ENCODE data around the gene TSHR. TPM values are rescaled to one million over a fixed set of nuclear protein-coding genes. Genes with fewer than 3 reads are reported as not detected.

The TSHR gene
- total and polyA plus RNA-seq, 2 donors (not counting 3 experiments of a cell fraction or from before 2014, with no cell fraction given), result not detected

- Histone ChIP-seq H3K4me2 (ENCODE audit: insufficient read depth, low read length) (no peak overlapping the region), H3K4me1 (ENCODE audit: control insufficient read depth, extremely low read depth, insufficient read depth, low read length) (peaks cover under 1% of the 10 kb centered on the region), H3K4me3 (replicated peaks in 1 of 3; ENCODE audit: insufficient read depth in 1 of 3, low read depth in 1 of 3, low read length in 3 of 3) (no peak overlapping the region), H3K9me1 (replicated peaks; ENCODE audit: control insufficient read depth, extremely low read depth, insufficient read depth, low read length) (no peaks in the 10 kb centered on the region), H3K27ac (ENCODE audit: insufficient read depth, low read depth, low read length) (no peak overlapping the region), H4K20me1 (replicated peaks; ENCODE audit: control insufficient read depth, extremely low read depth, insufficient read depth, low read length) (no peaks in the 10 kb centered on the region), H3K36me3 (ENCODE audit: control insufficient read depth in 2 of 2, extremely low read depth in 1 of 2, insufficient read depth in 2 of 2, low read length in 2 of 2) (no peaks in the 10 kb centered on the region), H3K27me3 (ENCODE audit: control insufficient read depth in 2 of 2, insufficient read depth in 2 of 2, low read length in 2 of 2) (no peaks in the 10 kb centered on the region), H2AFZ (ENCODE audit: low read depth, low read length) (no peak overlapping the region), H3K9me3 (replicated peaks; ENCODE audit: control insufficient read depth, insufficient read depth, low read length) (no peaks in the 10 kb centered on the region), H3K9ac (replicated peaks; ENCODE audit: extremely low read depth, insufficient read depth, low read length) (no peak overlapping the region), H3K79me2 (ENCODE audit: control insufficient read depth, insufficient read depth, low read length) (no peaks in the 10 kb centered on the region)
- CTCF ChIA-PET, result interaction anchor here (1.6 kb wide), 1 partner anchor 93 kb away, joined by 4 read pairs; no protein-coding TSS in a partner anchor
- BruUV-seq (replicated peaks), result no TSS peak
- DNase-seq (ENCODE audit: low read depth, low spot score) (no peak), FAIRE-seq (no peak)
- POLR2A ChIA-PET, result interaction anchor here (2.5 kb wide), 1 partner anchor 43 kb away, joined by 8 read pairs; no protein-coding TSS in a partner anchor
- dilution Hi-C loops (cut with MboI; ENCODE audit: extremely low pct_ligation_motif_present, low sequenced_read_pairs) (no loop called here), intact Hi-C loops (cut with micrococcal nuclease) (no loop called here)
- TF ChIP-seq MAX (IDR thresholded peaks at IDR 0.05; ENCODE audit: insufficient read depth, insufficient read length) (no peak), JUN (IDR thresholded peaks at IDR 0.05; ENCODE audit: borderline replicate concordance, insufficient read depth, insufficient read length, low read depth) (no peak), EZH2 (IDR thresholded peaks at IDR 0.05; ENCODE audit: borderline replicate concordance, low read depth, low read length, severe bottlenecking) (no peak), GATA2 (IDR thresholded peaks at IDR 0.05; ENCODE audit: insufficient read depth, insufficient read length, low read depth, low read length) (no peak), POLR2A (IDR thresholded peaks at IDR 0.05; ENCODE audit: low read depth, low read length) (no peak), CTCF (IDR thresholded peaks at IDR 0.05; ENCODE audit: extremely low read depth in 1 of 2, insufficient read depth in 1 of 2, low read depth in 1 of 2, low read length in 2 of 2) (no peak), MYC (IDR thresholded peaks at IDR 0.05; ENCODE audit: low read depth, low read length) (no peak), FOS (IDR thresholded peaks at IDR 0.05; ENCODE audit: borderline replicate concordance, insufficient read depth, low read length) (no peak)
These were observed 220.8 kb downstream of the TSHR start for GRCh38 chr14:81176241-81176640.
